HCT116 (cell line): ENCODE data around the gene CAMK2G. TPM values are rescaled to one million over a fixed set of nuclear protein-coding genes. Genes with fewer than 3 reads are reported as not detected.

Source experiments
- ATAC-seq: fragments of 200-7000 bp; cut with Tn5 transposase; 2 replicates; pipeline ENCODE4 v1.9.1; 2020; ENCODE audit warnings: mild to moderate bottlenecking, moderate library complexity
- BruUV-seq: library from RNA; stranded (reverse); fragments of 400-500 nt; replicated peaks from 2 replicates; lab custom pipeline; 2021; lab: Mats Ljungman, UMichigan
- CTCF ChIA-PET: fragments of 300-600 bp; sonication (Branson Sonifier 250); formaldehyde crosslinking; loops from one replicate; lab custom pipeline; 2021; ENCODE audit warnings: antibody characterized with exemption; lab: Charles Lee
- POLR2A ChIA-PET: fragments of 300-600, 350-600 bp; sonication (Branson Sonifier 250); formaldehyde crosslinking; loops from one replicate; lab custom pipeline; 2021; ENCODE audit warnings: antibody characterized with exemption; lab: Charles Lee
- RAD21 ChIA-PET, 2 experiments: fragments of 300-600 bp; sonication (Branson Sonifier 250); formaldehyde crosslinking; loops; one replicate each; lab custom pipeline; 2023; ENCODE audit warnings: low total read pairs in 2 of 2; ENCODE audit not compliant: uncharacterized antibody in 2 of 2, unreplicated experiment in 2 of 2, low non-redundant PET in 1 of 2; lab: Charles Lee
- DNase-seq: peaks from one replicate; pipeline ENCODE4 v3.0.0-alpha.2; 2010; ENCODE audit warnings: low read depth, low spot score
- H2AFZ ChIP-seq: fragments of 200-600 bp; shearing (Covaris generic), sonication (generic); 2 replicates; pipeline ENCODE4 v1.6.1; 2017; ENCODE audit warnings: low read depth, mixed run types, mixed read lengths, antibody characterized with exemption, low read length; ENCODE audit not compliant: poor library complexity, severe bottlenecking
- H3K27ac ChIP-seq: 2 replicates; pipeline ENCODE4 v1.5.1; 2012; ENCODE audit warnings: low read depth, low read length
- H3K27me3 ChIP-seq: fragments of 200-600 bp; sonication (generic); 2 replicates; pipeline ENCODE4 v1.6.1; 2016; ENCODE audit warnings: mixed run types, low read length, mixed read lengths; ENCODE audit not compliant: insufficient read depth
- H3K36me3 ChIP-seq, 2 experiments: fragments of 200-500 bp in 1 of 2; fragments of 200-600 bp in 1 of 2; sonication (Bioruptor generic) in 1 of 2; sonication (generic) in 1 of 2; 2 replicates each; pipeline versions ENCODE4 v1.5.1 to v1.6.1; 2014 to 2016; ENCODE audit warnings: low read length in 2 of 2, inconsistent platforms in 1 of 2, mixed read lengths in 1 of 2, mixed run types in 1 of 2; ENCODE audit not compliant: insufficient read depth in 2 of 2, control insufficient read depth in 1 of 2
- H3K4me1 ChIP-seq, 2 experiments: fragments of 200-600 bp in 1 of 2; sonication (generic) in 1 of 2; 2 replicates each; pipeline versions ENCODE4 v1.5.1 to v1.6.1; 2012 to 2017; ENCODE audit warnings: low read length in 2 of 2, inconsistent platforms in 1 of 2, mild to moderate bottlenecking in 1 of 2, mixed read lengths in 1 of 2, mixed run types in 1 of 2, moderate library complexity in 1 of 2; ENCODE audit not compliant: insufficient read depth in 2 of 2, control insufficient read depth in 1 of 2
- H3K4me2 ChIP-seq: fragments of 200-600 bp; sonication (generic); 2 replicates; pipeline ENCODE4 v1.6.1; 2017; ENCODE audit warnings: mixed run types, low read length, mixed read lengths
- H3K4me3 ChIP-seq, 2 experiments: fragments of 200-600 bp in 1 of 2; sonication (generic) in 1 of 2; replicated peaks in 1 of 2; 2 replicates each; pipeline ENCODE4 v1.5.1; 2011 to 2016; ENCODE audit warnings: low read length in 2 of 2, control low read depth in 1 of 2, low read depth in 1 of 2, mild to moderate bottlenecking in 1 of 2, mixed read lengths in 1 of 2, mixed run types in 1 of 2
- H3K79me2 ChIP-seq: fragments of 200-600 bp; sonication (generic); 2 replicates; pipeline ENCODE4 v1.6.1; 2017; ENCODE audit warnings: mild to moderate bottlenecking, mixed run types, low read length, moderate library complexity, mixed read lengths; ENCODE audit not compliant: insufficient read depth
- H3K9ac ChIP-seq: fragments of 200-600 bp; sonication (generic); 2 replicates; pipeline ENCODE4 v1.6.1; 2016; ENCODE audit warnings: low read length, mixed read lengths
- H3K9me2 ChIP-seq: fragments of 200-600 bp; sonication (generic), shearing (Covaris generic); 2 replicates; pipeline ENCODE4 v1.6.1; 2017; ENCODE audit warnings: mixed run types, mild to moderate bottlenecking, moderate library complexity; ENCODE audit not compliant: insufficient read depth
- H3K9me3 ChIP-seq, 2 experiments: fragments of 200-500 bp in 1 of 2; fragments of 200-600 bp in 1 of 2; sonication (Bioruptor generic) in 1 of 2; sonication (generic) in 1 of 2; 2 replicates each; pipeline ENCODE4 v1.6.1; 2014 to 2017; ENCODE audit warnings: low read length in 2 of 2, mixed read lengths in 2 of 2, inconsistent platforms in 1 of 2, low read depth in 1 of 2, mild to moderate bottlenecking in 1 of 2, mixed run types in 1 of 2, moderate library complexity in 1 of 2; ENCODE audit not compliant: control insufficient read depth in 1 of 2, insufficient read depth in 1 of 2
- H4K20me1 ChIP-seq: fragments of 200-600 bp; sonication (generic), shearing (Covaris generic); 2 replicates; pipeline ENCODE4 v1.6.1; 2017; ENCODE audit warnings: mixed run types, mild to moderate bottlenecking, moderate library complexity; ENCODE audit not compliant: insufficient read depth
- CBX3 ChIP-seq: IDR thresholded peaks from 2 replicates; pipeline ENCODE4 v1.6.1; 2012; ENCODE audit warnings: low read depth
- CEBPB ChIP-seq: IDR thresholded peaks from 2 replicates; pipeline ENCODE4 v1.6.1; 2012; ENCODE audit warnings: low read depth
- EGR1 ChIP-seq: IDR thresholded peaks from 2 replicates; pipeline ENCODE4 v1.6.1; 2012; ENCODE audit warnings: low read depth
- EZH2 ChIP-seq: fragments of 200-600 bp; sonication (generic); IDR thresholded peaks from 2 replicates; pipeline ENCODE4 v1.6.1; 2017; ENCODE audit warnings: antibody characterized with exemption, mixed run types
- EZH2phosphoT487 ChIP-seq: fragments of 200-600 bp; IDR thresholded peaks from 2 replicates; pipeline ENCODE4 v1.6.1; 2018; ENCODE audit warnings: antibody characterized with exemption, borderline replicate concordance
- FOSL1 ChIP-seq: IDR thresholded peaks from 2 replicates; pipeline ENCODE4 v1.6.1; 2012; ENCODE audit warnings: low read depth
- MAX ChIP-seq: IDR thresholded peaks from 2 replicates; pipeline ENCODE4 v1.6.1; 2012
- SIN3A ChIP-seq: IDR thresholded peaks from 2 replicates; pipeline ENCODE4 v1.6.1; 2012; ENCODE audit warnings: low read depth
- SRF ChIP-seq: IDR thresholded peaks from 2 replicates; pipeline ENCODE4 v1.6.1; 2012; ENCODE audit warnings: low read depth
- YY1 ChIP-seq: IDR thresholded peaks from 2 replicates; pipeline ENCODE4 v1.6.1; 2011; ENCODE audit warnings: low read length, low read depth, moderate library complexity, mild to moderate bottlenecking; ENCODE audit not compliant: insufficient replicate concordance; ENCODE audit errors: extremely low read depth
- ZBTB33 ChIP-seq: IDR thresholded peaks from 2 replicates; pipeline ENCODE4 v1.6.1; 2011; ENCODE audit warnings: mild to moderate bottlenecking, low read length, moderate library complexity; ENCODE audit not compliant: insufficient replicate concordance; ENCODE audit errors: extremely low read depth
- ZNF274 ChIP-seq: fragments of 200-500 bp; sonication (Bioruptor generic); IDR thresholded peaks from 2 replicates; pipeline ENCODE4 v1.6.1; 2014; ENCODE audit warnings: mild to moderate bottlenecking, low read depth, low read length, inconsistent platforms
- intact Hi-C: fragments of 100-400 bp; cut with micrococcal nuclease; formaldehyde crosslinking; loops from 2 replicates; pipeline ENCODE4 v1.10.0; 2022
- total RNA-seq: library from RNA; stranded (reverse); gene quantifications from one replicate; pipeline ENCODE4 v1.2.1, GENCODE V29; 2021; ENCODE audit not compliant: unreplicated experiment

The CAMK2G gene
- total RNA-seq, 1 experiment from 2014 or later: 28.3 TPM

GRCh38 chr10:73868655-73869195, 5.6 kb downstream of the CAMK2G start:
- Histone ChIP-seq H3K79me2 (peaks cover 59% of the 10 kb centered on the region), H3K9me3 (no peaks in the 10 kb centered on the region), H3K4me2 (no peak overlapping the region), H4K20me1 (no peaks in the 10 kb centered on the region), H2AFZ (no peak overlapping the region), H3K27me3 (no peaks in the 10 kb centered on the region), H3K9me2 (no peaks in the 10 kb centered on the region), H3K27ac (no peak overlapping the region), H3K4me3 (no peak overlapping the region), H3K36me3 (peaks cover 16 to 22% of the 10 kb centered on the region in 2 experiments; a peak in 3 of 4 replicates), H3K9ac (no peak overlapping the region), H3K4me1 (peaks cover 3 to 18% of the 10 kb centered on the region in 2 experiments; a peak in 2 of 4 replicates)
- no TSS peak for BruUV-seq
- no peak for DNase-seq
- intact Hi-C loops: no loop called here
- ATAC-seq: no peak
- POLR2A ChIA-PET: no interaction called here
- RAD21 ChIA-PET: no interaction called here
- TF ChIP-seq EZH2 (no peak), ZNF274 (no peak), FOSL1 (no peak), EZH2phosphoT487 (no peak), ZBTB33 (no peak), CBX3 (no peak), MAX (no peak), EGR1 (no peak), SRF (no peak), YY1 (no peak), CEBPB (no peak), SIN3A (no peak)
- CTCF ChIA-PET: no interaction called here
